HG02840 (cell line): ENCODE data around the gene ACTR1A.

ENCODE experiments used
- ATAC-seq: cut with Tn5 transposase; IDR thresholded peaks from one replicate; pipeline ENCODE4 v1.9.1; 2021; ENCODE audit warnings: mild to moderate bottlenecking, moderate library complexity, moderate number of reproducible peaks; ENCODE audit not compliant: unreplicated experiment, low FRiP score

The ACTR1A gene

GRCh38 chr10:102492344-102492939 lies 10.1 kb downstream of the ACTR1A start:
- ATAC-seq: no peak

GRCh38 chr10:102491136-102491535 lies 11.4 kb downstream of the ACTR1A start:
- no peak for ATAC-seq

DNA sequence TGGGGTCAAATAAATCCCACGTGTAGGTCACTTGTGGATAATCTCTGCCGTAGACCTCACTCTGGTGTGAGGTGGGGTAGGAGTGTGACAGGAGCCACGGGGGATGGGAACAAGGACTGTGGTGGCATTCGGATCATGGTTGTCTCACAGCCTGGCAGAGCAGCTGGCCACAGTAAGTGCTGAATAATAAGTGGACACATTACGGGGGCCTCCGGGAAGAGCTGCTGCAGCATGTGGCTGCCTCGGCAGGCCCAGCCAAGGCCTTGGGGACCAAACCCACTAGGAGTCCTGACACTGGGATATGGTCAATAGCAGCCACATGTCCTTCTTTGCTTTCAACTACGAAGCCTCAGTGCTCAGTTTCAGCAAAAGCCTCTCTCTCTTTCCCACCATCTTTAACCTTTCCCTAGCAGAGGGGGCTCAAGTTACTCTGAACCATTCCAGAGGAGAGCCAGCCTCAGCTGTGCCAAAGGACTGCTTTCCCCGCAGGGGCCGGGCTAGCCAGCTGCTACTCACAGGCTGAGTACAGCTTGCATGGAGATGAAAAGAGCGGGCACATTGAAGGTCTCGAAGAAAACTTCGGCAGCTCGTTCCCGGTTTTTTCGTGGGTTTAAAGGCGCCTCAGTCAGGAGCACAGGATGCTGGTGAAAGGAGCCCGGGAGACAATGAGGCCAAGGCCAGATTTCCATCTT lies 17.3 kb downstream of the ACTR1A start:
- no peak for ATAC-seq

DNA sequence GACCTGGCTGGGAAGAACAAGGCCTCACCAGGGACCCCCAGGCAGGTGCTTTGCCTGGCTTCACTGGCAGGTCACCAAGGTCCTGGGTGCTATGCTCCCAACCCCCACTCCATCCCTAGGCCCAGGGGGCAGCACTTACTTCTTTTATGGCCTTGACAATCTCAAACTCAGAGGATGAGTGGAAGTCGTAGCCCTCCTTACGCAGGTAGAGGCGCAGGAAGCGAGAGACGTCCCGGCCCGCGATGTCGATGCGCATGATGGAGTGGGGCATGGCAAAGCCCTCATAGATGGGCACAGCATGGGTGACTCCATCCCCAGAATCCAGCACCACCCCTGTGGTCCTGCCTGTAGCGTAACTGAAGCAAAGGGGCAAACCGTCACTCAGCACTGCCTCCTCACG lies 18.5 kb downstream of the ACTR1A start:
- ATAC-seq: no peak

DNA sequence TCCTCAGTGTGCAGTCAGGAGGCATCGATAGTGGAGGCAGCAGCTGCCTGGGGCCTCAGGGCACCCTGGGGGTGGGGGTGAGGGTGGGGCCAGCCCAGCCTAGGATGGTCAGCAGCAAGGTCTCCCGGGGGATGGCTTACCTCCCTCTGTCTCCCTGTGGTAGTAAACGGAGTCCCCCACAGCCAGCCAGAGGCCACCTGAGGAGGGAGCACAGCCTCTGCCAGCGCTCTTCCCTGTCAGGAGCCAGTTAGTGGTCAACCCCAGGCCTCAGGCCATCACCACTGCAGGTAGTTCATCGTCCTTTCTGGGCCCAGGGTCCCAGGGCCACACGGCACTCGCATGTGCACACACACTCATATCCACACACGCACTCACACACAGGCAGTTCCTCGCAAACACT lies 22.1 kb downstream of the ACTR1A start:
- no peak for ATAC-seq

- ATAC-seq: no peak
Measured at GRCh38 chr10:102479651-102480050, 22.9 kb downstream of the ACTR1A start.

GRCh38 chr10:102476466-102477141 lies 25.9 kb downstream of the ACTR1A start:
- no peak for ATAC-seq

GRCh38 chr10:102475451-102476040 lies 27.0 kb downstream of the ACTR1A start:
- no peak for ATAC-seq

DNA sequence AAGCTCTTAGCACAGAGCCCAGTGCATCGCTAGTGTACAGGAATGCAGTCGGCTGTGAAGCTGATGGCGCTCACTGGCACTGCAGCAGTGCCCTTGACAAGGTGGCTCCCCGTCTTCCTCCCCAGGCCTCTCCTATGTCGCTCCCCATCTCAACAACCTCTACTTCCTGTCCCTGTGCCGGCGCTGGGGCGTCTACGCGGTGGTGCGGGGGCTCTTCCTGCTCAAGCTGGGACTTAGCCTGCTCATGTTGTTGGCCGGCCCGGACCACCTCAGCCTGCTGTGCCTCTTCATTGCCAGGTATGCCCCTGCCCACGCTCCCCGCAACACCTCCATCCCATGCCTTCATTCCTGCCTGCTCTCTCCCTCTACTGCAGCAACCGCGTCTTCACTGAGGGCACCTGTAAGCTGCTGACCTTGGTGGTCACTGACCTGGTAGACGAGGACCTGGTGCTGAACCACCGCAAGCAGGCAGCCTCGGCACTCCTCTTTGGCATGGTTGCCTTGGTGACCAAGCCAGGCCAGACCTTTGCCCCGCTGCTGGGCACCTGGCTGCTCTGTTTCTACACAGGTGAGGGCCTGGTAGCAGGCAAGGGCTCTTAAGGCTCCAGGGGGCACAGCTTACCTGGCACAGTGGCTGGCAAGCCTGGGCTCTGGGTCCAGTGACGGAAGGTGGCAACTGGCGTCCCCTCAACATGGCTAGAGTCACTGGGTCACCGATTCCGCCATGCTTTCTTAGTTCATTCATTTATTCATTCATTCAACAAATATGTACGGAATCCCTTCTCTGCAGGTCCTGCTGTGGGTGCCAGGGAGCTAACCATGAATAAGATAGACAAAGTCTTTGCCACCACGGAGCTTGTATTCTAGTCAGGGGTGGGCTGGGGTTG lies 28.8 kb downstream of the ACTR1A start:
- no peak for ATAC-seq

GRCh38 chr10:102470579-102471546 lies 31.6 kb downstream of the ACTR1A start:
- no peak for ATAC-seq

- no peak for ATAC-seq
Measured at GRCh38 chr10:102468683-102469082, 33.8 kb downstream of the ACTR1A start.

- ATAC-seq: no peak
Measured at GRCh38 chr10:102467971-102468438, 34.5 kb downstream of the ACTR1A start.

DNA sequence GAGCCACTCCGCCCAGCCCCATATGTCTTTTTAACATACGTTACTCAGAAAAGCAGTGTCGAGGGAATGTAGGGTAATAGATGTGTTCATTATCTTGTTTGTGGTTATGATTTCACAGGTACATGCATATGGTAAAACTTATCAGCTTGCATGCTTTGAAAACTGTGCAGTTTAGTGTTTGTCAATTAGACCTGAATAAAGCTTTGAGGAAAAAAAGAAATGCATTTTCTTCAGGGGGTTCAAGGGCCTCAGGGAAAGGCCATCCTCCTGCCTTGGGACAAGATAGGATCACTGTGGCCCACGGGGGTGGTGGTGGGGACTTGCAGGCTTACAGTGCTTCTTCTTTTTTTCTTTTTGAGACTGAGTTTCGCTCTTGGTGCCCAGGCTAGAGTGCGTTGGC lies 35.2 kb downstream of the ACTR1A start:
- no peak for ATAC-seq

DNA sequence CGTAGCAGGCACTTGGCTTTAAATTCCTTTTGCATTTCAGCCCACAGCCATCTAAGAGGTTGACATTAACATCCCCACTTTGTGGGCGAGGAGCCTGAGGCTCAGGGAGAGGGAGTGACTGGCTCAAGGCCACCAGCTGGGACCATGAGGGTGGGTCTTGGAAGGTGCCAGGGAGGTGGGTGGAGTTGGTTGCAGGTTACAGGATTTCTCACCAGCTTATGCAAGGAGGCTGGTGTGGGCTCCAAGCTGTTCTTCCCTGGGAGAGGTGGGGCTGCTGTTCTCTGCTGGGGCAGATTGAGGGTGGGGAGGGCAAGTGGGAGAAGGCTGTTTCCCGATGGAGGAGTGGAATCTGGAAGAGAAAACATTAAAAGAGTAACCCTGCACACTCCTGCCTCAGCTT lies 37.0 kb downstream of the ACTR1A start:
- no peak for ATAC-seq

DNA sequence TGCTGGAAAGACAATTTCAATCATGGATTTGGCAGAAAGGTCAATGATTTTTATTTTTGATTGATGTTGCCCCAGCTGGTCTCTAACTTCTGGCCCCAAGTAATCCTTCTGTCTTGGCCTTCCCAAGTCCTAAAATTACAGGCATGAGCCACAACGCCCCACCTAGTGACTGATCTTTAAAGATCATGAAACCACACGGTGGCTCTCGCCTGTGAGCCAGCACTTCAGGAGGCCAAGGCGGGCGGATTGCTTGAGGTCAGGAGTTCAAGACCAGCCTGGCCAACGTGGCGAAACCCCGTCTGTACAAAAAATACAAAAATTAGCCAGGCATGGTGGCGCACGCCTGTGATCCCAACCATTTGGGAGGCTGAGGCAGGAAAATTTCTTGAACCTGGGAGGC lies 38.5 kb downstream of the ACTR1A start:
- ATAC-seq: no peak

- ATAC-seq: no peak
Measured at GRCh38 chr10:102462512-102463054, 39.9 kb downstream of the ACTR1A start.

- peak; percentile 74 for ATAC-seq
Measured at GRCh38 chr10:102461187-102462054, 41.1 kb downstream of the ACTR1A start.

DNA sequence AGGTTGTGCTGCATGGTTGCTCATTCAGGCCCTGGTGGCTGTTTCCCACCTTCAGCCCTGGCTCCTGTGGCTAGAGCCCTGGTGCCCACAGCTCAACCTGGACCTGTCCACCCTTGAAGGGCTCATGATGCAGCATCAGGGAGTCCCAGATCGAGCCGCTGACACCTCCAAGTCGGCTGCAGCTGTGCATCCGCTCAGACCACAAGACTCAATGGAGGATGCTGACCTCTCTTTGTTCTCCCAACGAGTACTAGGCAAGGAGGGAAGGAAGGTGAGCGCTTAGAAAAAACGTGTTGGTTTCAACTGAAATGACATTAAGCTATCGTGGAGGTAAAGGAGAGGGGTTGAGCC lies 41.7 kb downstream of the ACTR1A start:
- peak; percentile 30 for ATAC-seq
